GM23248 (cell line): ENCODE measurements around the gene MCM9. TPM values are rescaled to one million over a fixed set of nuclear protein-coding genes. Genes with fewer than 3 reads are reported as not detected.

Experiments used
- DNase-seq: peaks from one replicate; pipeline ENCODE4 v3.0.0-alpha.2; 2015
- H2AFZ ChIP-seq: fragments of 200-600 bp; sonication (generic); 2 replicates; pipeline ENCODE4 v1.6.1; 2016; ENCODE audit warnings: antibody characterized with exemption
- H3F3A ChIP-seq: fragments of 200-600 bp; sonication (generic); 2 replicates; pipeline ENCODE4 v1.6.1; 2016; ENCODE audit warnings: mild to moderate bottlenecking, antibody characterized with exemption, mixed run types; ENCODE audit not compliant: insufficient read depth
- H3K27ac ChIP-seq: fragments of 200-600 bp; sonication (generic); 2 replicates; pipeline ENCODE4 v1.5.1; 2016; ENCODE audit warnings: mild to moderate bottlenecking
- H3K27me3 ChIP-seq: fragments of 200-600 bp; sonication (generic); replicated peaks from 2 replicates; pipeline ENCODE4 v1.6.1; 2016; ENCODE audit warnings: mild to moderate bottlenecking; ENCODE audit not compliant: insufficient read depth
- H3K36me3 ChIP-seq: fragments of 200-600 bp; sonication (generic); 2 replicates; pipeline ENCODE4 v1.6.1; 2016; ENCODE audit warnings: low read depth, mild to moderate bottlenecking
- H3K4me1 ChIP-seq: fragments of 200-600 bp; sonication (generic); 2 replicates; pipeline ENCODE4 v1.6.1; 2016; ENCODE audit warnings: mild to moderate bottlenecking; ENCODE audit not compliant: insufficient read depth
- H3K4me2 ChIP-seq: fragments of 200-600 bp; sonication (generic); one replicate; pipeline ENCODE4 v1.6.1; 2016; ENCODE audit warnings: mild to moderate bottlenecking; ENCODE audit not compliant: unreplicated experiment
- H3K4me3 ChIP-seq: fragments of 200-600 bp; sonication (generic); 2 replicates; pipeline ENCODE4 v1.5.1; 2016; ENCODE audit warnings: mild to moderate bottlenecking
- H3K79me2 ChIP-seq: fragments of 200-600 bp; sonication (generic); 2 replicates; pipeline ENCODE4 v1.6.1; 2016; ENCODE audit warnings: mild to moderate bottlenecking; ENCODE audit not compliant: insufficient read depth
- H3K9ac ChIP-seq: fragments of 200-600 bp; sonication (generic); 2 replicates; pipeline ENCODE4 v1.6.1; 2016; ENCODE audit warnings: mild to moderate bottlenecking
- H3K9me2 ChIP-seq: fragments of 200-600 bp; sonication (generic); 2 replicates; pipeline ENCODE4 v1.6.1; 2016; ENCODE audit warnings: mixed run types, mild to moderate bottlenecking, moderate library complexity; ENCODE audit not compliant: insufficient read depth
- H3K9me3 ChIP-seq: fragments of 200-600 bp; sonication (generic); one replicate; pipeline ENCODE4 v1.6.1; 2017; ENCODE audit warnings: low read depth
- H4K20me1 ChIP-seq: fragments of 200-600 bp; sonication (generic); 2 replicates; pipeline ENCODE4 v1.6.0; 2016; ENCODE audit not compliant: insufficient read depth
- EZH2 ChIP-seq: fragments of 200-600 bp; sonication (generic); IDR thresholded peaks from 2 replicates; pipeline ENCODE4 v1.6.1; 2018; ENCODE audit warnings: antibody characterized with exemption, mild to moderate bottlenecking; ENCODE audit not compliant: insufficient read depth, poor library complexity, severe bottlenecking
- EZH2phosphoT487 ChIP-seq: fragments of 200-600 bp; sonication (generic); IDR thresholded peaks from 2 replicates; pipeline ENCODE4 v1.6.1; 2018; ENCODE audit warnings: antibody characterized with exemption, moderate library complexity, mild to moderate bottlenecking, low read depth; ENCODE audit not compliant: insufficient read depth
- WGBS, 2 experiments: methylation state at CpG; one replicate each; pipeline ENCODE4 v1.1.6; 2015 to 2017; ENCODE audit warnings: low lambda C conversion rate in 2 of 2, low coverage in 1 of 2; ENCODE audit errors: missing lambda C conversion rate in 2 of 2; 5-methylcytosine and 5-hydroxymethylcytosine counted together
- in situ Hi-C: fragments of 300-500 bp; cut with MboI; formaldehyde crosslinking; loops from 2 replicates; pipeline ENCODE4 v1.15.0; 2020
- polyA plus RNA-seq: library from polyadenylated mRNA; unstranded; fragments of >200 nt; fragmentation: Nextera tagmentation; extraction: Ambion mirVana; gene quantifications from 2 replicates; pipeline ENCODE4 v1.2.1, GENCODE V29; 2016
- total RNA-seq: library from RNA; depleted of rRNA; stranded (reverse); fragments of >200 nt; shearing (Covaris generic); gene quantifications from 2 replicates; pipeline ENCODE4 v1.2.3, GENCODE V29; 2014

Gene MCM9
- total and polyA plus RNA-seq, 2 experiments from 2014 or later = 3.2 to 6.2 TPM

- Histone ChIP-seq H3K27me3 (no peaks in the 10 kb centered on the region), H3K9ac (peak overlapping the region; percentile 3; the same call in 1 of the 2 replicates), H3K4me1 (peaks cover 17% of the 10 kb centered on the region), H3K36me3 (peaks cover 16% of the 10 kb centered on the region; the same call in 1 of the 2 replicates), H3F3A (peaks cover 16% of the 10 kb centered on the region), H3K9me3 (no peaks in the 10 kb centered on the region), H3K27ac (peak overlapping the region; percentile 52), H2AFZ (0 out of 2 replicates have a peak overlapping the region, but pooled peaks have one; percentile 27), H3K4me2 (peak overlapping the region; percentile 8), H3K9me2 (no peaks in the 10 kb centered on the region), H4K20me1 (no peaks in the 10 kb centered on the region), H3K4me3 (no peak overlapping the region), H3K79me2 (peaks cover 62% of the 10 kb centered on the region)
- TF ChIP-seq EZH2phosphoT487 (no peak), EZH2 (no peak)
- no peak for DNase-seq
- in situ Hi-C loops = no loop called here
- WGBS, 2 experiments = 14 to 16% methylated on average over 2 of the region's 2 CpGs
These were observed 31.8 kb downstream of the MCM9 start for GRCh38 chr6:118903138-118903537.

DNA sequence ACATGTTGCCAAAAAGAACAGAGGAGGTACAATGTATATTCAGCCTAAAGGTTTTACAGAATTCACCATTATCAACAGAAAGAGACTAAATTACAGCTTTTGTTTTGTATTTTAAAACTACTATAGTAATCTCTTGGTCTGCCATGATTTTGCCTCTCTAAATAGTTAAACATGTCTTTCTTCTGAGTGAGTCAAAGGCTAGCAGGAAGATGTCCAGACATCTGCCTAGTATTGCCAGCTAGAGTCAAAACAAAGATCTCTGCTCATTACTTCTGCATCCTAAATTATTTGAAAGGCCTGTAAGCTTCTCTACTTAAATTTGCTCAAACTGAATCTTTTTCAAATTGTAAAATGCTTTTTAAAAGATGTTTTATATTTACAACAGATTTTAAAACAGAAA, 32.2 kb downstream of the MCM9 start:
- Histone ChIP-seq H2AFZ (0 out of 2 replicates have a peak overlapping the region, but pooled peaks have one; percentile 27), H3F3A (peaks cover 16% of the 10 kb centered on the region), H4K20me1 (no peaks in the 10 kb centered on the region), H3K4me1 (peaks cover 16% of the 10 kb centered on the region), H3K27me3 (no peaks in the 10 kb centered on the region), H3K79me2 (peaks cover 66% of the 10 kb centered on the region), H3K4me2 (peak overlapping the region; percentile 8), H3K9ac (peak overlapping the region; percentile 3; the same call in 1 of the 2 replicates), H3K9me3 (no peaks in the 10 kb centered on the region), H3K36me3 (peaks cover 12% of the 10 kb centered on the region; the same call in 1 of the 2 replicates), H3K4me3 (no peak overlapping the region), H3K27ac (peak overlapping the region; percentile 52), H3K9me2 (no peaks in the 10 kb centered on the region)
- TF ChIP-seq EZH2 (no peak), EZH2phosphoT487 (no peak)
- DNase-seq = peak; percentile 64
- in situ Hi-C loops = no loop called here

DNA sequence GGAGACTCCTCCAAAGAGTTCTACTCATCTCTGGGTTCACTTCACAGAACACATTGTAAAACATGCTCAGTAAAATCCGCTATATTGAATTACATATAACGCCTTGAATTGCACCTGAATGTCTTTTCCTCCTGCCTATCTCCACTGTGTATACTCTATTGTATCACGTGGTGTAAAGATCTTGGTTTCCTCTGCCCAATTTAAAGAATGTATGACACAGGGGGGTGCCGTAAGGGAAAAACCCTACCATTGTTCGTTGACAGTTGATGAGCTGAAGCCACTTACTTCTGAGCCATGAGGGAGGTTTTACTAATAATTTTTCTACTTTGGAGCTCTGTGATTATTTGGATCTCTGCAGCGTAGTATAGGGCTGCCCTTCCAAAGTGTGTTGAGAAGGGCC, 35.0 kb downstream of the MCM9 start:
- H3K4me1 ChIP-seq = peaks cover 24% of the 10 kb centered on the region
- H3K9ac ChIP-seq = no peak overlapping the region
- no peak for TF ChIP-seq EZH2phosphoT487
- no peak for TF ChIP-seq EZH2
- no peak overlapping the region for H2AFZ ChIP-seq
- no peaks in the 10 kb centered on the region for H4K20me1 ChIP-seq
- peaks cover 80% of the 10 kb centered on the region for H3K79me2 ChIP-seq
- H3K36me3 ChIP-seq = no peaks in the 10 kb centered on the region; the same call in 1 of the 2 replicates
- no peaks in the 10 kb centered on the region for H3K27me3 ChIP-seq
- DNase-seq = no peak
- no peaks in the 10 kb centered on the region for H3K9me2 ChIP-seq
- 78 to 89% methylated on average over 6 of the region's 6 CpGs for WGBS, 2 experiments
- H3K4me3 ChIP-seq = no peak overlapping the region
- no peak overlapping the region for H3K27ac ChIP-seq
- H3K4me2 ChIP-seq = no peak overlapping the region
- in situ Hi-C loops = no loop called here
- H3K9me3 ChIP-seq = no peaks in the 10 kb centered on the region
- H3F3A ChIP-seq = peaks cover 32% of the 10 kb centered on the region

- no peak for DNase-seq
- no peak overlapping the region for H3K4me2 ChIP-seq
- in situ Hi-C loops = no loop called here
- H2AFZ ChIP-seq = no peak overlapping the region
- no peaks in the 10 kb centered on the region; the same call in 1 of the 2 replicates for H3K36me3 ChIP-seq
- H3K79me2 ChIP-seq = peaks cover 66% of the 10 kb centered on the region
- TF ChIP-seq EZH2 (no peak), EZH2phosphoT487 (no peak)
- no peaks in the 10 kb centered on the region for H3K9me3 ChIP-seq
- H3K4me3 ChIP-seq = no peak overlapping the region
- no peak overlapping the region for H3K9ac ChIP-seq
- H3F3A ChIP-seq = peaks cover 33% of the 10 kb centered on the region
- no peaks in the 10 kb centered on the region for H3K9me2 ChIP-seq
- no peak overlapping the region for H3K27ac ChIP-seq
- no peaks in the 10 kb centered on the region for H3K27me3 ChIP-seq
- peaks cover 16% of the 10 kb centered on the region for H3K4me1 ChIP-seq
- no peaks in the 10 kb centered on the region for H4K20me1 ChIP-seq
These were observed 37.6 kb downstream of the MCM9 start for GRCh38 chr6:118897386-118897785.
